ENCODE measurements around the gene PCDHA3.
"Not testable (repeated sequence)": the region's sequence is repeated elsewhere in the genome, so short reads cannot be mapped to it uniquely, and the experiment has no call there.

Gene PCDHA3

GRCh38 chr5:140800816-140801493 is at the start of gene PCDHA3:
TSS of gene PCDHA3 (plus strand) at chr5:140801057.
- in situ Hi-C loops (cut with HindIII; ENCODE audit: low sequenced_read_pairs): no loop called here

GRCh38 chr5:140753561-140753960 is 47.3 kb upstream of the PCDHA3 start:
- in situ Hi-C loops (cut with HindIII; ENCODE audit: low sequenced_read_pairs): no loop called here

GRCh38 chr5:140764177-140764973 is 36.5 kb upstream of the PCDHA3 start:
- in situ Hi-C loops (cut with HindIII; ENCODE audit: low sequenced_read_pairs): no loop called here

- in situ Hi-C loops (cut with HindIII; ENCODE audit: low sequenced_read_pairs): no loop called here
These were observed 33.4 kb upstream of the PCDHA3 start for GRCh38 chr5:140767444-140767843.

GRCh38 chr5:140780512-140780911 is 20.3 kb upstream of the PCDHA3 start:
- in situ Hi-C loops (cut with HindIII; ENCODE audit: low sequenced_read_pairs): no loop called here

GRCh38 chr5:140785905-140786686 is 14.8 kb upstream of the PCDHA3 start, which contains the start of gene PCDHA1:
TSS of gene PCDHA1 (plus strand) at chr5:140786140.
- in situ Hi-C loops (cut with HindIII; ENCODE audit: low sequenced_read_pairs): no loop called here

- in situ Hi-C loops (cut with HindIII; ENCODE audit: low sequenced_read_pairs): not testable (repeated sequence)
These were observed 13.4 kb upstream of the PCDHA3 start for GRCh38 chr5:140787422-140787821.

GRCh38 chr5:140787849-140788504 is 12.9 kb upstream of the PCDHA3 start:
- in situ Hi-C loops (cut with HindIII; ENCODE audit: low sequenced_read_pairs): not testable (repeated sequence)

- in situ Hi-C loops (cut with HindIII; ENCODE audit: low sequenced_read_pairs): no loop called here
These were observed 9.8 kb upstream of the PCDHA3 start for GRCh38 chr5:140791089-140791488.

- in situ Hi-C loops (cut with HindIII; ENCODE audit: low sequenced_read_pairs): no loop called here
These were observed 6.1 kb upstream of the PCDHA3 start, which contains the start of gene PCDHA2 for GRCh38 chr5:140794595-140795258. TSS of gene PCDHA2 (plus strand) at chr5:140794852.

- in situ Hi-C loops (cut with HindIII; ENCODE audit: low sequenced_read_pairs): no loop called here
These were observed 5.6 kb upstream of the PCDHA3 start for GRCh38 chr5:140795259-140795641.

GRCh38 chr5:140796072-140796717 is 4.7 kb upstream of the PCDHA3 start:
- in situ Hi-C loops (cut with HindIII; ENCODE audit: low sequenced_read_pairs): not testable (repeated sequence)

- in situ Hi-C loops (cut with HindIII; ENCODE audit: low sequenced_read_pairs): no loop called here
These were observed 4.2 kb upstream of the PCDHA3 start for GRCh38 chr5:140796718-140797095.

GRCh38 chr5:140801494-140801841 is 611 bp downstream of the PCDHA3 start:
- in situ Hi-C loops (cut with HindIII; ENCODE audit: low sequenced_read_pairs): no loop called here

GRCh38 chr5:140802381-140802780 is 1.5 kb downstream of the PCDHA3 start:
- in situ Hi-C loops (cut with HindIII; ENCODE audit: low sequenced_read_pairs): not testable (repeated sequence)

GRCh38 chr5:140802781-140803271 is 2.0 kb downstream of the PCDHA3 start:
- in situ Hi-C loops (cut with HindIII; ENCODE audit: low sequenced_read_pairs): no loop called here

GRCh38 chr5:140806834-140807775 is 6.2 kb downstream of the PCDHA3 start, which contains the start of gene PCDHA4:
TSS of gene PCDHA4 (plus strand) at chr5:140807068.
- in situ Hi-C loops (cut with HindIII; ENCODE audit: low sequenced_read_pairs): no loop called here

- in situ Hi-C loops (cut with HindIII; ENCODE audit: low sequenced_read_pairs): not testable (repeated sequence)
These were observed 7.5 kb downstream of the PCDHA3 start for GRCh38 chr5:140808241-140808888.

Measured in DLD1 (cell line).